Skeletal muscle satellite cell (primary cell): ENCODE results near the gene TMEM200C. TPM values are rescaled to one million over a fixed set of nuclear protein-coding genes. Genes with fewer than 3 reads are reported as not detected.

Experiments used
- H3K27me3 ChIP-seq: 2 replicates; pipeline ENCODE4 v1.7.0; 2013; ENCODE audit warnings: low read length; ENCODE audit not compliant: control insufficient read depth, insufficient read depth
- H3K36me3 ChIP-seq: 2 replicates; pipeline ENCODE4 v1.7.0; 2013; ENCODE audit warnings: mild to moderate bottlenecking, control low read depth, low read length; ENCODE audit not compliant: insufficient read depth
- H3K4me1 ChIP-seq: 2 replicates; pipeline ENCODE4 v1.7.0; 2013; ENCODE audit warnings: low read length; ENCODE audit not compliant: control insufficient read depth, insufficient read depth
- H3K4me2 ChIP-seq: 2 replicates; pipeline ENCODE4 v1.7.0; 2013; ENCODE audit warnings: mild to moderate bottlenecking, low read length
- H3K4me3 ChIP-seq: 2 replicates; pipeline ENCODE4 v1.7.0; 2013; ENCODE audit warnings: low read length
- H3K9ac ChIP-seq: 2 replicates; pipeline ENCODE4 v1.7.0; 2013; ENCODE audit warnings: mild to moderate bottlenecking, low read depth, low read length, moderate library complexity
- H3K9me3 ChIP-seq: replicated peaks from 2 replicates; pipeline ENCODE4 v1.7.0; 2013; ENCODE audit warnings: mild to moderate bottlenecking, control low read depth, low read length
- total RNA-seq: library from RNA; depleted of rRNA; stranded (reverse); fragments of >200 nt; gene quantifications from 2 replicates; pipeline ENCODE4 v1.2.3, GENCODE V29; 2012; rRNA removed

TMEM200C gene
- total RNA-seq: not detected in 2 replicates

DNA sequence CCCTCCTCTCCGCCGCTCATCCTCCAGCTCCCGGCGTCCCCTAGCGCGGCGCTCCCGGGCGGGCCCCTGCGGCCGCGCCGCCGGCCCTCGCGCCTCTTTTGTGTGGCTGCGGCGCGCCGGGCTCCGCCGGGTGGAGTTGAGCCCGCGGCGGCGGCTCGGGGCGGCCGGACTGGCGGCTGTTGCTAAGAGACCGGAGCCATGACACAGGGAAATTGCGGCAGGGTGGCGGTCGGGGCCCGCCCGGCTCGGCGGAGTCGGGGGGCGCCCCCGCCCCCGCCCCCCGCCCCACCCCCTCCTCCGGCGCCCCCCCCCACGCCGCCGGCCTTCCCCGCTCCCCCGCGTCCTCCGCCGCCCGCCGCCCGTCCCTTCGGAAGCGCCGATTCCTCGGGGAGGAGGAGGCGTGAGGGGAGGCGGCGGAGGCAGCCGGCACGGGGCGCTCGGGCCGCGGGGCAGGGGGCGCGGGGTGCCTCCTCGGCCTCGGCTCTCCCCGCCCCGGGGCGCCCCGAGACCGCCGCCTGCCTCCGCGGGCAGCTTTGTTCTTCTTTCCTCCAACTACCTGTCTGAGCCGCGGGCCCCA, at the start of gene TMEM200C:
Gene TMEM200C, minus strand, starts transcription at position 224 of the 577 bp plus-strand sequence. CDS start 3,459 bp downstream, outside the sequence.
- Histone ChIP-seq H3K4me2 (peak within 1 kb of the TSS; percentile 71), H3K9me3 (no peaks in the 10 kb centered on the region), H3K9ac (peak within 1 kb of the TSS; percentile 52), H3K4me1 (no peaks in the 10 kb centered on the region), H3K27me3 (peaks cover 74% of the 10 kb centered on the region), H3K36me3 (no peaks in the 10 kb centered on the region), H3K4me3 (peak within 1 kb of the TSS; percentile 63)

DNA sequence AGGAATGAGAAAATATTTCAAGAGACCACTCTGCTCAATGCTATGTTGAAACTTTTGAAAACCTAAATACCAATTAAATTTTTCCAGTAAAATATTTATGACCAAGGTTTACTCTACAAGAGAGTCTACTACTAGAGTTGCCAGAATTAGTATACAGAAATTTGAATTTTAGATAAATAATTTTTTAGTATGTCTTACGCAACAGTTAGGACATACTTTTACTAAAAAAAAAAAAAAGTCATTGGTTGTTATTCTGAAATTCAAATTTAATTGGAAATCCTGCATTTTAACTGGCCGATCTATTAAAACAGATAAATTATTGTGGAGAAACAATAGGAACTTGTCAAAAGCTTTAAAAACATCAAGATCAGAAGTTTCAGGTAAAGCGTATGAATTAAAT, 49.1 kb upstream of the TMEM200C start:
- Histone ChIP-seq H3K4me2 (no peak overlapping the region), H3K36me3 (no peaks in the 10 kb centered on the region), H3K4me1 (no peaks in the 10 kb centered on the region), H3K4me3 (no peak overlapping the region), H3K27me3 (peaks cover 3% of the 10 kb centered on the region), H3K9ac (no peak overlapping the region), H3K9me3 (no peaks in the 10 kb centered on the region)

DNA sequence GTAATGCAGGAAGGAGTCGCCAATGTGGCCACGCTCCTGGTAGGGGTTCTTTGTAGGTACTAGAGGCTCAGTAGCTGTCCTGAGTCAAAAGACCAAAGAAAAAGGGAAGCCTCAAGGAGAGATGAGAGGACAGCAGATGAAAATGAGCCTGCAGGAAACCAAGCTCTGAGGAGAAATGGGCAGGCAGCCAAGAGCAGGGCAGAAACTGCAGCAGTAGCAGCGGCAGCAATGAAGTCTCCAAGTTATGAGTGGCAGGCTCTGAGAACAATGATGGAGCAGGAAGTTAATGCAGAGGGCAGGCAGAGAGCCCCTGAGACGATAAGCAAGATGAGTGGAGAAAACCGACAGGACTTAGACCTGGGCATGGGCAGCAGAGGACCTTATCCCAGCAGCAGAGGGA, 48.2 kb upstream of the TMEM200C start:
- H3K4me2 ChIP-seq: no peak overlapping the region
- no peaks in the 10 kb centered on the region for H3K4me1 ChIP-seq
- no peaks in the 10 kb centered on the region for H3K36me3 ChIP-seq
- H3K9ac ChIP-seq: no peak overlapping the region
- H3K4me3 ChIP-seq: no peak overlapping the region
- no peaks in the 10 kb centered on the region for H3K9me3 ChIP-seq
- peaks cover 3% of the 10 kb centered on the region for H3K27me3 ChIP-seq

DNA sequence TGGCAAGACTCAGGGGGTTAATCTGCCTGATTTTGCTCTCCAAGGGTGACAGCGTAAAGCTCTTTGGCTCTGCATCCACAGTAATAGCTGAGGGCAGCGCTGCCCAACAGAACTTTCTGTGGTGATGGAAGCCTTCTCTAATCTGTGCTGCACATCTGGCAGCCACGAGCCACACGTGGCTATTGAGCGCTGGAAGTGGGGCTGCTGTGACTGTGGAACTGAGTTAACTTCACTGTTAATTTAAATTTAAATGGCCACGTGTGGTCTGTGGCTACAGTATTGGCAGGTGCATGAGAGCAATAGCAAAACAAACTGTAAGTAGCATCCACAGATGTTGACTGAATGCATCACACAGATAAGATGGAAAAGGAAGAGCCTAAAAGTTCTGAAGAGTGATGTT, 47.3 kb upstream of the TMEM200C start:
- Histone ChIP-seq H3K27me3 (peaks cover 3% of the 10 kb centered on the region), H3K4me3 (no peak overlapping the region), H3K36me3 (no peaks in the 10 kb centered on the region), H3K4me1 (no peaks in the 10 kb centered on the region), H3K9ac (no peak overlapping the region), H3K9me3 (no peaks in the 10 kb centered on the region), H3K4me2 (no peak overlapping the region)

DNA sequence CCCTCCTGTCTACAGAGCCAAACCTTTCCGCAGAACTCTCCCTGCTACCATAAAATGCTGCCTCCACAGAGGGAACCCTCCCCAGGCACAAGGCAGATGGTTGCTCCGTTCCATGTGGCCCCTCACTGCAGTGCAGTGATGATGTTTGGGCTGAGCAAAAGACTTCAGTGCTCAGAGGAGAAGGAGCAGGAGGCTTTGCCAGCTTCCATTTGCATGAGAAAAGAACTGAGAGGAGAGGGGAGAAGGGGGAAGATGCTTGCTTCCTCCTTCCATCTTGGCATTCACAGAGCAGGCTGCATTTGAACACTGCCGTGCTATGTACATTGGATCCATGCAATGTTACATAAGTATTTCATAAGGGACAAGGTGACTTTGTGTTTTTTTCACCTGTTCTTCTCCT, 46.6 kb upstream of the TMEM200C start:
- Histone ChIP-seq H3K9ac (no peak overlapping the region), H3K4me3 (no peak overlapping the region), H3K4me2 (no peak overlapping the region), H3K9me3 (no peaks in the 10 kb centered on the region), H3K4me1 (no peaks in the 10 kb centered on the region), H3K36me3 (no peaks in the 10 kb centered on the region), H3K27me3 (peaks cover 3% of the 10 kb centered on the region)

DNA sequence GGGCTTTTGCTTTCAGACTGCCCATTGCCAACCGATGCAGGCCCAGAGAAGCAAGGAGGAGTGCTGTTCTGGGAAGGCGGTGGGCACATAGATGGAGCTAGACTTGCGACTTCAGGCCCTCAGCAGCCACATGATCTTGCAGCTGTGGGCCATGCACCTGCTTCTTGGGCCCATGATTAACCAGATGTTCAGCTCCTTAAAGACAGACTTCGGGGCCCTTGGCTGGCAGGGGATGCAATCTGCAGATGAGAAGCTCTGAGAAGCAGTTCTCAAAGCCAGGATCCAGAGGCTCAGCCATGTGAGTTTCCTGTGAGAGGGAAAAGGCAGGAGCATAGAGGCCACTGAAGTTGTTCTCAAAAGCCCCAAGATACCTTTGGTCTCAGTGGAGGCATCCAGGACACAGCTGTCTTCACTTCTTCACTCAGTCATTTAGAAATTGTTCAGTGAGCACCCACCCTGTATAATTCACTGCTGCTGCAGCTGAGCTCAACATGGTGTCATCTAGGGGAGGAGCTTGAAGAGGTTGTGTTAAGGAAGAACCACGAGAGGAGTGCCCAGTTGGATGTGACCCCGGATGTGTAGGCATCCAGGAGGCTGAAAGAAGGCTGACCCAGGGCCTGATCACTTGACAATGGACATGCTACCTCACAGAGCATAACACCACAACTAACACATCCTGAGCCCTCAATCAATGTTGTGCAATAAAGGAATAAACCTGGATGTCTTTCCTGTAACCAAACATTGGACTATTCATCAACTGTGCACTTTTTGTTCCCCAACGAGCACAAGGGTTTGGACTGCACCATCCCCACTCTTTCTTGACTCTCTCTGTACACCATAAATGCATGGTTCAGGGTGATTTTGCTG, 44.7 kb upstream of the TMEM200C start:
- H3K9me3 ChIP-seq: no peaks in the 10 kb centered on the region
- no peaks in the 10 kb centered on the region for H3K4me1 ChIP-seq

DNA sequence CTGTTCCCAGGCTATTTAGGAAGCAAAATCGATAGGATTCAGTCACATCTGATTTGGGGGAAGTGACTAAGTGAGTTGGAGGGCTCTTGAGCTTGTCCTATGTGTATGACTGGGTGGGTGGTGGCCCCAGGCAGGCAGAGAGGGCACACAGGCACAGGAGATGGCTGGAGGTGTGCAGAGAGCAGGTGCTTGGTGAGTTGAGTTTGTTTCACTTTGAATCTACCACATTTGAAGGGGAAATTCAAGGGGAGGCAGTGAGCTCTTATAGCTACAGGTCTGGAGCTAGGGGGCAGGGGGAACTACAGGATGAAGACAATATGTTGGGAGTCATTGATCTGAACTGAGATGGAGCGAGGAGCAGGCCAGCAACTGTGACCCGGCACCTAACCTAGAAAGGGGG, 42.5 kb upstream of the TMEM200C start:
- H3K4me2 ChIP-seq: no peak overlapping the region
- H3K4me1 ChIP-seq: no peaks in the 10 kb centered on the region
- no peaks in the 10 kb centered on the region for H3K36me3 ChIP-seq
- no peak overlapping the region for H3K9ac ChIP-seq
- H3K4me3 ChIP-seq: no peak overlapping the region
- peaks cover 3% of the 10 kb centered on the region for H3K27me3 ChIP-seq
- H3K9me3 ChIP-seq: no peaks in the 10 kb centered on the region

More for the DNA sequence above, 44.7 kb upstream of the TMEM200C start:
- H3K36me3 ChIP-seq: no peaks in the 10 kb centered on the region
- peaks cover 3% of the 10 kb centered on the region for H3K27me3 ChIP-seq
- no peak overlapping the region for H3K4me3 ChIP-seq
- H3K4me2 ChIP-seq: no peak overlapping the region
- no peak overlapping the region for H3K9ac ChIP-seq

DNA sequence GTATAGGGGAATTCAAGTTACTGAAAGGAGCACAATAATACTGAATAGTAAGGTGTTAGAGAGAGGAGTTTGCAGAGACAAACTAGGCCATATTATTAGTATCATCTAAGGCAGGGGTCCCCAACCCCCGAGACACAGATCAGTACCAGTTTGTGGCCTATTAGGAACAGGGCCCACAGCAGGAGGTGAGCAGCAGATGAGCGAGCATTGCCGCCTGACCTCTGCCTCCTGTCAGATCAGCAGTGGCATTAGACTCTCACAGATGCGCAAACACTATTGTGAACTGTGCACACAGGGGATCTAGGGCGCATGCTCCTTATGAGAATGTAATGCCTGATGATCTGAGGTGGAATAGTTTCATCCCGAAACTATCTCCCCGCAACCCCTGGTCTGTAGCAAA, 41.8 kb upstream of the TMEM200C start:
- Histone ChIP-seq H3K36me3 (no peaks in the 10 kb centered on the region), H3K4me1 (no peaks in the 10 kb centered on the region), H3K9ac (no peak overlapping the region), H3K27me3 (peaks cover 3% of the 10 kb centered on the region), H3K4me2 (no peak overlapping the region), H3K4me3 (no peak overlapping the region), H3K9me3 (no peaks in the 10 kb centered on the region)

DNA sequence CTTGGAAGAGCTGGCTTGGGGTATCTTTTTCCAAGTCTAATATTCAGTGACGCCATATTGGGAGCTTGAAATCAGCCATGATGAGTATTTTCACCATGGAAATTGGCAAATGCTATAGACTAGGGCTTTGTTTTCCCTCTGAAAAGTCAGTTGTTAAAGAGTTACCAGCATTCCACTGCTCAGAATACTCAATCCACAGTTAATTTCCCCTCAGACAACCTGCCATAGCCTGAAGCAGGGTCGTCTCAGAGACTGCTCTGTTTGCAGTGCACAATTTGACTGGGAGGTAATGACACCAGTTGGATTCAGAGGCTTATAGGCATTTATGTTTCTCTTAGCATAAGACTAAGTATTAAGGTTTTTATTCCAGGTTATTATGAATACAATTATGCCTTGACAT, 35.5 kb upstream of the TMEM200C start:
- Histone ChIP-seq H3K4me1 (no peaks in the 10 kb centered on the region), H3K27me3 (no peaks in the 10 kb centered on the region), H3K9me3 (no peaks in the 10 kb centered on the region), H3K4me3 (no peak overlapping the region), H3K4me2 (no peak overlapping the region), H3K9ac (no peak overlapping the region), H3K36me3 (no peaks in the 10 kb centered on the region)

DNA sequence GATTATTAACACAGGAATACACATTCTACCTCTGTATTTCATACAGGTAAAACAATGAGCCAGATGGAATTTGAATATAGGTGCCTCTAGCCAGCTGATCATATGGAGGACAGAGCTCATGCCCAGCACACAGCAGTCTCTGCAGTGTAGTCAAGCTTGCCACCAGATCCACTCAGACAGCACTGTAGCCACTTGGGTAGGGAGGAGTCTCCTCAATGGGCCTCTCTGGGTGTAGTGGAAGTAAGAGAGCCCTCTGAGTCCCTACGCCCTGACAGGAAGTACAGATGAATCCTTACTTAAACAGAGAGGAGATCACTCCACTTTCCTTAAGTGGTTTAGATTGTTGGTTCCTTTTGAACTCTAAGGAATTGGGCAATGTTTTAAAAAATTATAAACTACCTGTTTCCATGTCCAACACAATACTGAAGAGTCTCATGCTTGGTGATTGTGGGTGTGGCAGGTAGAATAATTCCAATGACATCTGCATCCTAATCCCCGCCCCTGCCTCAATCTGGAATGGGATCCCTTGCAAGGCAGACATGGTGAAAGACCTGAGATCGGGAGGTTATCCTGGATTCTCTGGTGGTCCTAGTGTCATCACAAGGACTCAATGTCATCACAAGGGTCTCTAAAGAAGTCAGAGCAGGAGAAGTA, 23.0 kb upstream of the TMEM200C start:
- Histone ChIP-seq H3K9ac (no peak overlapping the region), H3K4me1 (no peaks in the 10 kb centered on the region), H3K4me2 (no peak overlapping the region), H3K4me3 (no peak overlapping the region), H3K27me3 (no peaks in the 10 kb centered on the region), H3K36me3 (no peaks in the 10 kb centered on the region), H3K9me3 (no peaks in the 10 kb centered on the region)

DNA sequence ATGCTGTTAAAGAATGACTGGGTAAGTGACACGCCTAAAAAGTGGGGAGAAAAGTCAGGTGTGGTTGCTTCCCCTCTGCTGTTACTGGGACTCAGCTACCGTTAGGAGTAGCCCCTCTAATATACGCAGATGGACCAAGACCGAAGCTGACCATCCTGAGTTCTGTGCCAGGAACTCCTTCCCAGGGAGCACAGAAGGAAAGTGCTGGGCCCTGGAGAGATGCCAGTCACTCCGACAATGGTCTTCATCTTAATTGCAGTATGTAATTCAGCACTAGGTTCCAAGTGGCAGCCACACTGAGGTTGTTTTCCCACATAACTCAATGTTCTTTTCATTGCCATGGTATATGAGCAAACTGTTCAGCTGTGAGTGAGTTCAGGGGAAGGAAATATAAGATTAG, 19.6 kb upstream of the TMEM200C start:
- no peaks in the 10 kb centered on the region for H3K27me3 ChIP-seq
- no peaks in the 10 kb centered on the region for H3K36me3 ChIP-seq
- H3K9ac ChIP-seq: no peak overlapping the region
- no peak overlapping the region for H3K4me2 ChIP-seq
- no peak overlapping the region for H3K4me3 ChIP-seq
- no peaks in the 10 kb centered on the region for H3K4me1 ChIP-seq
- no peaks in the 10 kb centered on the region for H3K9me3 ChIP-seq
